K562 (cell line): Measurements from ENCODE around the gene AIDA. TPM values are rescaled to one million over a fixed set of nuclear protein-coding genes. Genes with fewer than 3 reads are reported as not detected.

Experiments
- ATAC-seq: fragments of 200-7000 bp; cut with Tn5 transposase; 3 replicates; pipeline ENCODE4 v1.9.1; 2020; ENCODE audit warnings: moderate library complexity
- BruUV-seq: library from RNA; stranded (reverse); fragments of 400-500 nt; replicated peaks from 2 replicates; lab custom pipeline; 2021; lab: Mats Ljungman, UMichigan
- CTCF ChIA-PET: fragments of 300-600 bp; formaldehyde crosslinking; extraction: SDS; loops from one replicate; lab custom pipeline; 2021; ENCODE audit warnings: low intra/inter-chr PET ratio; lab: Yijun Ruan, JAX
- POLR2A ChIA-PET: fragments of 300-600, 350-650 bp; sonication (Branson Sonifier 250); formaldehyde crosslinking; extraction: SDS; loops from one replicate; lab custom pipeline; 2021; ENCODE audit warnings: antibody characterized with exemption, inconsistent platforms; lab: Yijun Ruan, JAX
- DNase-seq, 4 experiments: peaks; one replicate each; pipeline versions ENCODE4 v3.0.0 to v3.0.0-alpha.2; 2011 to 2018; ENCODE audit warnings: low spot score in 3 of 4, mixed read lengths in 3 of 4; ENCODE audit errors: extremely low read depth in 1 of 4
- FAIRE-seq: peaks from 2 replicates; lab custom pipeline; 2011; peaks lifted over from hg19 to GRCh38; lab: Jason Lieb, UNC
- H2AFZ ChIP-seq: 2 replicates; pipeline ENCODE4 v1.6.0; 2011; ENCODE audit warnings: low read depth, low read length, control low read depth, inconsistent platforms
- H3K27ac ChIP-seq: fragments of 200-600 bp; 3 replicates; pipeline ENCODE4 v1.8.0; 2011; ENCODE audit warnings: low read depth, mild to moderate bottlenecking, control low read depth, inconsistent platforms, low read length, moderate library complexity, mixed read lengths; ENCODE audit errors: extremely low read depth
- H3K27me3 ChIP-seq, 2 experiments: fragments of 300-600 bp in 1 of 2; 2 replicates in 1 of 2; 3 replicates in 1 of 2; pipeline versions ENCODE4 v1.6.0 to v1.8.0; 2011; ENCODE audit warnings: inconsistent platforms in 2 of 2, low read length in 2 of 2, mild to moderate bottlenecking in 1 of 2, mixed read lengths in 1 of 2, moderate library complexity in 1 of 2; ENCODE audit not compliant: control insufficient read depth in 2 of 2, insufficient read depth in 2 of 2
- H3K36me3 ChIP-seq: fragments of 300-600 bp; 3 replicates; pipeline ENCODE4 v1.8.0; 2011; ENCODE audit warnings: mild to moderate bottlenecking, low read length, inconsistent platforms; ENCODE audit not compliant: control insufficient read depth, insufficient read depth
- H3K4me1 ChIP-seq, 2 experiments: fragments of 200-600 bp in 1 of 2; replicated peaks in 1 of 2; 2 replicates in 1 of 2; 3 replicates in 1 of 2; pipeline versions ENCODE4 v1.5.1 to v1.8.0; 2011; ENCODE audit warnings: inconsistent platforms in 2 of 2, low read length in 2 of 2, mild to moderate bottlenecking in 1 of 2, mixed read lengths in 1 of 2, moderate library complexity in 1 of 2; ENCODE audit not compliant: control insufficient read depth in 2 of 2, insufficient read depth in 2 of 2
- H3K4me2 ChIP-seq: 2 replicates; pipeline ENCODE4 v1.6.1; 2011; ENCODE audit warnings: low read length, control low read depth, inconsistent platforms, mixed read lengths; ENCODE audit not compliant: insufficient read depth
- H3K4me3 ChIP-seq: fragments of 200-600 bp; sonication (generic), shearing (Covaris generic); 2 replicates; pipeline ENCODE4 v1.5.1; 2016; ENCODE audit warnings: control low read depth, inconsistent platforms
- H3K79me2 ChIP-seq: fragments of 200-600 bp; 3 replicates; pipeline ENCODE4 v1.8.0; 2011; ENCODE audit warnings: low read length, inconsistent platforms; ENCODE audit not compliant: control insufficient read depth, insufficient read depth
- H3K9ac ChIP-seq, 2 experiments: 2 replicates each; pipeline versions ENCODE4 v1.6.0 to v1.6.1; 2011; ENCODE audit warnings: low read depth in 2 of 2, low read length in 2 of 2, control low read depth in 1 of 2, inconsistent platforms in 1 of 2, mild to moderate bottlenecking in 1 of 2, mixed read lengths in 1 of 2; ENCODE audit not compliant: insufficient read depth in 1 of 2
- H3K9me1 ChIP-seq: one replicate; pipeline ENCODE4 v1.6.0; 2011; ENCODE audit warnings: inconsistent platforms, mild to moderate bottlenecking, low read length, moderate library complexity; ENCODE audit not compliant: control insufficient read depth, insufficient read depth
- H3K9me3 ChIP-seq: replicated peaks from 2 replicates; pipeline ENCODE4 v1.5.1; 2011; ENCODE audit warnings: low read depth, low read length, inconsistent platforms; ENCODE audit not compliant: control insufficient read depth, insufficient read depth
- H4K20me1 ChIP-seq: replicated peaks from 2 replicates; pipeline ENCODE4 v1.6.1; 2011; ENCODE audit warnings: low read length, inconsistent platforms, mixed read lengths; ENCODE audit not compliant: control insufficient read depth, insufficient read depth
- ETV1 ChIP-seq: fragments of 450-650 bp; conservative IDR thresholded peaks from 2 replicates; pipeline ENCODE4 v1.6.1; 2016; ENCODE audit warnings: missing genetic modification characterization, control low read depth, low read depth, missing compliant biosample characterization
- GTF2B ChIP-seq: IDR thresholded peaks from 2 replicates; pipeline ENCODE4 v1.6.1; 2011; ENCODE audit not compliant: insufficient read length; ENCODE audit errors: extremely low read depth
- OTX1 ChIP-seq: fragments of 450-650 bp; formaldehyde crosslinking; IDR thresholded peaks from 2 replicates; pipeline ENCODE4 v1.4.0; 2022; ENCODE audit warnings: mild to moderate bottlenecking
- TAF9B ChIP-seq: fragments of 450-650 bp; IDR thresholded peaks from 2 replicates; pipeline ENCODE4 v1.6.1; 2018; ENCODE audit warnings: mild to moderate bottlenecking; ENCODE audit not compliant: partially characterized antibody
- ZNF316 ChIP-seq: fragments of 450-650 bp; IDR thresholded peaks from 2 replicates; pipeline ENCODE4 v1.6.1; 2016
- ZNF584 ChIP-seq: fragments of 200-800 bp; sonication (Bioruptor generic); IDR thresholded peaks from 2 replicates; pipeline ENCODE4 v1.6.1; 2016; ENCODE audit warnings: low read depth, mild to moderate bottlenecking, missing genetic modification characterization, missing compliant biosample characterization
- ZNF609 ChIP-seq: sonication (generic); formaldehyde crosslinking; IDR thresholded peaks from 2 replicates; pipeline ENCODE4 v1.8.1; 2023; ENCODE audit warnings: missing genetic modification reagents, mild to moderate bottlenecking, borderline replicate concordance
- WGBS: fragments of 100-300 bp; shearing (Covaris generic); methylation state at CpG from one replicate; pipeline ENCODE4 v1.1.6; 2016; ENCODE audit warnings: low coverage, mixed read lengths; ENCODE audit not compliant: insufficient coverage; ENCODE audit errors: missing lambda C conversion rate; 5-methylcytosine and 5-hydroxymethylcytosine counted together
- in situ Hi-C: fragments of 300-500 bp; cut with MboI; formaldehyde crosslinking; loops from 4 replicates; pipeline ENCODE4 v1.15.0; 2018; ENCODE audit warnings: inconsistent platforms, mixed read lengths
- intact Hi-C: fragments of 100-400 bp; cut with micrococcal nuclease; formaldehyde crosslinking; loops from 2 replicates; pipeline ENCODE4 v1.14.2; 2022
- polyA plus RNA-seq, 8 experiments: library from polyadenylated mRNA; depleted of rRNA in 4 of 8; stranded (reverse) in 5 of 8; unstranded in 3 of 8; fragments of >200 nt; fragmentation: Nextera tagmentation in 2 of 8; fragmentation: Illumina TruSeq in 1 of 8; extraction: Ambion mirVana in 2 of 8; extraction: Trizol in 1 of 8; gene quantifications; 2 replicates each; pipeline versions ENCODE4 v1.2.1 to v1.2.3, GENCODE V29; 2011 to 2014; ENCODE audit warnings: inconsistent platforms in 1 of 8, missing spikeins in 1 of 8
- total RNA-seq, 7 experiments: library from RNA; depleted of rRNA in 6 of 7; stranded (reverse); fragments of >200 nt in 6 of 7; fragmentation: Illumina TruSeq in 2 of 7; extraction: Trizol in 2 of 7; gene quantifications; 2 replicates each; pipeline versions ENCODE4 v1.2.1 to v1.2.3, GENCODE V29; 2011 to 2021; ENCODE audit warnings: low replicate concordance in 1 of 7

The AIDA gene
- total and polyA plus RNA-seq, 9 of the 15 experiments (the other 6 are each of a cell fraction or from before 2014, with no cell fraction given) = 18.2 to 77.9 (median 24.9) TPM

- intact Hi-C loops = loop anchor here (2.0 to 5.0 kb wide), 2 partner anchors 24 to 440 kb away; partner anchors contain the start of gene MIA3
- CTCF ChIA-PET = no interaction called here
- WGBS = 70% methylated on average over 1 of the region's 1 CpG
Observed at GRCh38 chr1:222642468-222642867, 69.8 kb downstream of the AIDA start.

More at GRCh38 chr1:222642468-222642867, 69.8 kb downstream of the AIDA start:
- DNase-seq (no peak), ATAC-seq (no peak)
- no peaks in the 10 kb centered on the region; a peak in 2 of 5 replicates for H3K4me1 ChIP-seq
- no peak overlapping the region for H3K4me2 ChIP-seq
- H3K9me3 ChIP-seq = no peaks in the 10 kb centered on the region
- H3K36me3 ChIP-seq = peaks cover 55% of the 10 kb centered on the region; the same call in 2 of the 3 replicates
- no peak overlapping the region for H3K4me3 ChIP-seq
- no peaks in the 10 kb centered on the region for H3K27me3 ChIP-seq
- H3K27ac ChIP-seq = no peak overlapping the region; the same call in 2 of the 3 replicates
- TF ChIP-seq ZNF609 (no peak), ZNF316 (no peak), GTF2B (no peak), TAF9B (no peak), OTX1 (CRISPR knock-in tag) (no peak), ETV1 (tag) (no peak), ZNF584 (CRISPR knock-in tag) (no peak)
- TF ChIP-seq, all 486 proteins: peak for 0
- Histone ChIP-seq H3K79me2 (peaks cover 23% of the 10 kb centered on the region), H3K9me1 (no peaks in the 10 kb centered on the region), H4K20me1 (no peaks in the 10 kb centered on the region), H3K9ac (no peak overlapping the region), H2AFZ (no peak overlapping the region)
- no peak for FAIRE-seq
- POLR2A ChIA-PET = interaction anchor here (1.5 kb wide), 1 partner anchor 71 kb away, joined by 4 read pairs; no protein-coding TSS in a partner anchor
- in situ Hi-C loops = no loop called here
- BruUV-seq = no TSS peak
